K562 (cell line): ENCODE measurements around the gene SHOX. TPM values are rescaled to one million over a fixed set of nuclear protein-coding genes. Genes with fewer than 3 reads are reported as not detected.

Source experiments
- ATAC-seq: fragments of 200-7000 bp; cut with Tn5 transposase; 3 replicates; pipeline ENCODE4 v1.9.1; 2020; ENCODE audit warnings: moderate library complexity
- BruUV-seq: library from RNA; stranded (reverse); fragments of 400-500 nt; replicated peaks from 2 replicates; lab custom pipeline; 2021; lab: Mats Ljungman, UMichigan
- CTCF ChIA-PET: fragments of 300-600 bp; formaldehyde crosslinking; extraction: SDS; loops from one replicate; lab custom pipeline; 2021; ENCODE audit warnings: low intra/inter-chr PET ratio; lab: Yijun Ruan, JAX
- POLR2A ChIA-PET: fragments of 300-600, 350-650 bp; sonication (Branson Sonifier 250); formaldehyde crosslinking; extraction: SDS; loops from one replicate; lab custom pipeline; 2021; ENCODE audit warnings: antibody characterized with exemption, inconsistent platforms; lab: Yijun Ruan, JAX
- DNase-seq, 4 experiments: peaks; one replicate each; pipeline versions ENCODE4 v3.0.0 to v3.0.0-alpha.2; 2011 to 2018; ENCODE audit warnings: low spot score in 3 of 4, mixed read lengths in 3 of 4; ENCODE audit errors: extremely low read depth in 1 of 4
- FAIRE-seq: peaks from 2 replicates; lab custom pipeline; 2011; peaks lifted over from hg19 to GRCh38; lab: Jason Lieb, UNC
- H2AFZ ChIP-seq: 2 replicates; pipeline ENCODE4 v1.6.0; 2011; ENCODE audit warnings: low read depth, low read length, control low read depth, inconsistent platforms
- H3K27ac ChIP-seq: fragments of 200-600 bp; 3 replicates; pipeline ENCODE4 v1.8.0; 2011; ENCODE audit warnings: low read depth, mild to moderate bottlenecking, control low read depth, inconsistent platforms, low read length, moderate library complexity, mixed read lengths; ENCODE audit errors: extremely low read depth
- H3K27me3 ChIP-seq, 2 experiments: fragments of 300-600 bp in 1 of 2; 2 replicates in 1 of 2; 3 replicates in 1 of 2; pipeline versions ENCODE4 v1.6.0 to v1.8.0; 2011; ENCODE audit warnings: inconsistent platforms in 2 of 2, low read length in 2 of 2, mild to moderate bottlenecking in 1 of 2, mixed read lengths in 1 of 2, moderate library complexity in 1 of 2; ENCODE audit not compliant: control insufficient read depth in 2 of 2, insufficient read depth in 2 of 2
- H3K36me3 ChIP-seq: fragments of 300-600 bp; 3 replicates; pipeline ENCODE4 v1.8.0; 2011; ENCODE audit warnings: mild to moderate bottlenecking, low read length, inconsistent platforms; ENCODE audit not compliant: control insufficient read depth, insufficient read depth
- H3K4me1 ChIP-seq, 2 experiments: fragments of 200-600 bp in 1 of 2; replicated peaks in 1 of 2; 2 replicates in 1 of 2; 3 replicates in 1 of 2; pipeline versions ENCODE4 v1.5.1 to v1.8.0; 2011; ENCODE audit warnings: inconsistent platforms in 2 of 2, low read length in 2 of 2, mild to moderate bottlenecking in 1 of 2, mixed read lengths in 1 of 2, moderate library complexity in 1 of 2; ENCODE audit not compliant: control insufficient read depth in 2 of 2, insufficient read depth in 2 of 2
- H3K4me2 ChIP-seq: 2 replicates; pipeline ENCODE4 v1.6.1; 2011; ENCODE audit warnings: low read length, control low read depth, inconsistent platforms, mixed read lengths; ENCODE audit not compliant: insufficient read depth
- H3K4me3 ChIP-seq: fragments of 200-600 bp; sonication (generic), shearing (Covaris generic); 2 replicates; pipeline ENCODE4 v1.5.1; 2016; ENCODE audit warnings: control low read depth, inconsistent platforms
- H3K79me2 ChIP-seq: fragments of 200-600 bp; 3 replicates; pipeline ENCODE4 v1.8.0; 2011; ENCODE audit warnings: low read length, inconsistent platforms; ENCODE audit not compliant: control insufficient read depth, insufficient read depth
- H3K9ac ChIP-seq, 2 experiments: 2 replicates each; pipeline versions ENCODE4 v1.6.0 to v1.6.1; 2011; ENCODE audit warnings: low read depth in 2 of 2, low read length in 2 of 2, control low read depth in 1 of 2, inconsistent platforms in 1 of 2, mild to moderate bottlenecking in 1 of 2, mixed read lengths in 1 of 2; ENCODE audit not compliant: insufficient read depth in 1 of 2
- H3K9me1 ChIP-seq: one replicate; pipeline ENCODE4 v1.6.0; 2011; ENCODE audit warnings: inconsistent platforms, mild to moderate bottlenecking, low read length, moderate library complexity; ENCODE audit not compliant: control insufficient read depth, insufficient read depth
- H3K9me3 ChIP-seq: replicated peaks from 2 replicates; pipeline ENCODE4 v1.5.1; 2011; ENCODE audit warnings: low read depth, low read length, inconsistent platforms; ENCODE audit not compliant: control insufficient read depth, insufficient read depth
- H4K20me1 ChIP-seq: replicated peaks from 2 replicates; pipeline ENCODE4 v1.6.1; 2011; ENCODE audit warnings: low read length, inconsistent platforms, mixed read lengths; ENCODE audit not compliant: control insufficient read depth, insufficient read depth
- AFF4 ChIP-seq: sonication (generic); formaldehyde crosslinking; IDR thresholded peaks from 2 replicates; pipeline ENCODE4 v1.8.0; 2023; ENCODE audit warnings: mild to moderate bottlenecking, missing genetic modification reagents
- CC2D1A ChIP-seq: fragments of 450-650 bp; IDR thresholded peaks from 2 replicates; pipeline ENCODE4 v1.6.1; 2017; ENCODE audit warnings: mild to moderate bottlenecking
- EHMT2 ChIP-seq: fragments of 450-650 bp; IDR thresholded peaks from 2 replicates; pipeline ENCODE4 v1.6.1; 2018; ENCODE audit warnings: antibody characterized with exemption
- ESRRA ChIP-seq: fragments of 450-650 bp; IDR thresholded peaks from 2 replicates; pipeline ENCODE4 v1.6.1; 2014; ENCODE audit warnings: low read depth, mild to moderate bottlenecking, moderate library complexity, borderline replicate concordance
- ETV1 ChIP-seq: fragments of 450-650 bp; conservative IDR thresholded peaks from 2 replicates; pipeline ENCODE4 v1.6.1; 2016; ENCODE audit warnings: missing genetic modification characterization, control low read depth, low read depth, missing compliant biosample characterization
- GMEB1 ChIP-seq: fragments of 250-450 bp; sonication (Bioruptor Pico); IDR thresholded peaks from 2 replicates; pipeline ENCODE4 v1.4.0; 2020; ENCODE audit warnings: mild to moderate bottlenecking
- KLF13 ChIP-seq: fragments of 450-650 bp; IDR thresholded peaks from 2 replicates; pipeline ENCODE4 v1.6.1; 2016; ENCODE audit warnings: missing genetic modification characterization, low read depth, mild to moderate bottlenecking, missing compliant biosample characterization, moderate library complexity, borderline replicate concordance
- MBD2 ChIP-seq: sonication (generic); IDR thresholded peaks from 2 replicates; pipeline ENCODE4 v1.6.1; 2016; ENCODE audit warnings: low read depth, borderline replicate concordance
- RBBP5 ChIP-seq: fragments of 200-600 bp; sonication (generic); IDR thresholded peaks from 2 replicates; pipeline ENCODE4 v1.6.1; 2012; ENCODE audit warnings: borderline replicate concordance, mild to moderate bottlenecking, low read length, control low read depth, inconsistent platforms; ENCODE audit not compliant: insufficient read depth, poor library complexity, severe bottlenecking
- SMARCA5 ChIP-seq: fragments of 450-650 bp; IDR thresholded peaks from 2 replicates; pipeline ENCODE4 v1.6.1; 2016
- TGIF2 ChIP-seq: sonication (generic); formaldehyde crosslinking; IDR thresholded peaks from 2 replicates; pipeline ENCODE4 v1.8.1; 2022; ENCODE audit warnings: mild to moderate bottlenecking, missing genetic modification reagents, moderate library complexity
- ZNF197 ChIP-seq: fragments of 200-800 bp; sonication (Bioruptor generic); IDR thresholded peaks from 2 replicates; pipeline ENCODE4 v1.6.1; 2016; ENCODE audit warnings: low read depth, missing genetic modification characterization, missing compliant biosample characterization
- ZNF518B ChIP-seq: fragments of 250-450 bp; sonication (Bioruptor Pico); IDR thresholded peaks from 2 replicates; pipeline ENCODE4 v1.5.0; 2021; ENCODE audit warnings: mild to moderate bottlenecking, moderate library complexity
- WGBS: fragments of 100-300 bp; shearing (Covaris generic); methylation state at CpG from one replicate; pipeline ENCODE4 v1.1.6; 2016; ENCODE audit warnings: low coverage, mixed read lengths; ENCODE audit not compliant: insufficient coverage; ENCODE audit errors: missing lambda C conversion rate; 5-methylcytosine and 5-hydroxymethylcytosine counted together
- in situ Hi-C: fragments of 300-500 bp; cut with MboI; formaldehyde crosslinking; loops from 4 replicates; pipeline ENCODE4 v1.15.0; 2018; ENCODE audit warnings: inconsistent platforms, mixed read lengths
- intact Hi-C: fragments of 100-400 bp; cut with micrococcal nuclease; formaldehyde crosslinking; loops from 2 replicates; pipeline ENCODE4 v1.14.2; 2022
- polyA plus RNA-seq, 8 experiments: library from polyadenylated mRNA; depleted of rRNA in 4 of 8; stranded (reverse) in 5 of 8; unstranded in 3 of 8; fragments of >200 nt; fragmentation: Nextera tagmentation in 2 of 8; fragmentation: Illumina TruSeq in 1 of 8; extraction: Ambion mirVana in 2 of 8; extraction: Trizol in 1 of 8; gene quantifications; 2 replicates each; pipeline versions ENCODE4 v1.2.1 to v1.2.3, GENCODE V29; 2011 to 2014; ENCODE audit warnings: inconsistent platforms in 1 of 8, missing spikeins in 1 of 8
- total RNA-seq, 7 experiments: library from RNA; depleted of rRNA in 6 of 7; stranded (reverse); fragments of >200 nt in 6 of 7; fragmentation: Illumina TruSeq in 2 of 7; extraction: Trizol in 2 of 7; gene quantifications; 2 replicates each; pipeline versions ENCODE4 v1.2.1 to v1.2.3, GENCODE V29; 2011 to 2021; ENCODE audit warnings: low replicate concordance in 1 of 7

The SHOX gene
- total and polyA plus RNA-seq, 9 of the 15 experiments (the other 6 are each of a cell fraction or from before 2014, with no cell fraction given): not detected

GRCh38 chrX:627510-627981 lies 3.0 kb upstream of the SHOX start:
- Histone ChIP-seq H3K9ac (no peak overlapping the region), H3K27ac (no peak overlapping the region), H3K4me2 (no peak overlapping the region), H3K4me1 (no peaks in the 10 kb centered on the region), H3K4me3 (no peak overlapping the region), H3K27me3 (peaks cover 0 to 4% of the 10 kb centered on the region in 2 experiments; a peak in 1 of 5 replicates), H4K20me1 (no peaks in the 10 kb centered on the region), H3K9me3 (no peaks in the 10 kb centered on the region), H3K36me3 (no peaks in the 10 kb centered on the region), H3K79me2 (no peaks in the 10 kb centered on the region), H2AFZ (no peak overlapping the region), H3K9me1 (no peaks in the 10 kb centered on the region)
- ATAC-seq (no peak; the same call in 2 of the 3 replicates), DNase-seq (no peak), FAIRE-seq (no peak)
- POLR2A ChIA-PET: no interaction called here
- CTCF ChIA-PET: no interaction called here
- no TSS peak for BruUV-seq
- 1% methylated on average over 10 of the region's 15 CpGs for WGBS
- in situ Hi-C loops (no loop called here), intact Hi-C loops (no loop called here)
- TF ChIP-seq RBBP5 (no peak), KLF13 (tag) (no peak), MBD2 (no peak), ZNF197 (CRISPR knock-in tag) (no peak), GMEB1 (CRISPR knock-in tag) (no peak), CC2D1A (no peak), AFF4 (no peak), SMARCA5 (no peak), ETV1 (tag) (no peak), ESRRA (no peak), TGIF2 (CRISPR knock-in tag) (no peak), EHMT2 (no peak), ZNF518B (CRISPR knock-in tag) (no peak)
